GM12801 (cell line): ENCODE results near the gene LRCH4.
A peak's percentile ranks its signal among the peaks of the same experiment; 100 is the strongest.

Experiments used
- TF ChIP-seq, protein P1 (sequence below): IDR thresholded peaks from one replicate; pipeline ENCODE4 v1.5.1; 2011; ENCODE audit warnings: control low read depth; ENCODE audit not compliant: insufficient read length; ENCODE audit errors: extremely low read depth

Gene LRCH4

DNA sequence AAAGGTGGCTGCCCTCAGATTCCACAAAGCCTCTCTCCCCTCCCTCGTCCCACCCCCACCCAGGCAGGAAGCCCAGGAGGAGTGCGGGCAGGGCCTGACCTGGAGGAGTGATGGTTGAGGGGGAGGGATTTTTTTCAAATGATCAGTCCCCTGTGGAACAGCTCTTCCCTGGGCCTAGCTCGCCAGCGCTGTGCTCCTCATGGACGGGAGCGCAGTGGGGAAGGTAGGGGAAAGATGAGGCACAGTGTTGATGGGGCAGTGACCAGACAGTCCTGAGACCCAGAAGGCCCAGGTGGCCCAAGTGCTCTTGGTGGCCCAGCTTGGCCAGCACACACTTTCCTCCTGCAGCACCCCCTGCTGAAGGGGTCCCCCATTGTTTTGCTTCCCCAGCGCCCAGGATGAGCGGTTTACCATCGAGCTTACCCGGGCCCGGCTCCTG lies 20.8 kb downstream of the LRCH4 start:
- TF ChIP-seq, protein P1, sequence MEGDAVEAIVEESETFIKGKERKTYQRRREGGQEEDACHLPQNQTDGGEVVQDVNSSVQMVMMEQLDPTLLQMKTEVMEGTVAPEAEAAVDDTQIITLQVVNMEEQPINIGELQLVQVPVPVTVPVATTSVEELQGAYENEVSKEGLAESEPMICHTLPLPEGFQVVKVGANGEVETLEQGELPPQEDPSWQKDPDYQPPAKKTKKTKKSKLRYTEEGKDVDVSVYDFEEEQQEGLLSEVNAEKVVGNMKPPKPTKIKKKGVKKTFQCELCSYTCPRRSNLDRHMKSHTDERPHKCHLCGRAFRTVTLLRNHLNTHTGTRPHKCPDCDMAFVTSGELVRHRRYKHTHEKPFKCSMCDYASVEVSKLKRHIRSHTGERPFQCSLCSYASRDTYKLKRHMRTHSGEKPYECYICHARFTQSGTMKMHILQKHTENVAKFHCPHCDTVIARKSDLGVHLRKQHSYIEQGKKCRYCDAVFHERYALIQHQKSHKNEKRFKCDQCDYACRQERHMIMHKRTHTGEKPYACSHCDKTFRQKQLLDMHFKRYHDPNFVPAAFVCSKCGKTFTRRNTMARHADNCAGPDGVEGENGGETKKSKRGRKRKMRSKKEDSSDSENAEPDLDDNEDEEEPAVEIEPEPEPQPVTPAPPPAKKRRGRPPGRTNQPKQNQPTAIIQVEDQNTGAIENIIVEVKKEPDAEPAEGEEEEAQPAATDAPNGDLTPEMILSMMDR = no peak

DNA sequence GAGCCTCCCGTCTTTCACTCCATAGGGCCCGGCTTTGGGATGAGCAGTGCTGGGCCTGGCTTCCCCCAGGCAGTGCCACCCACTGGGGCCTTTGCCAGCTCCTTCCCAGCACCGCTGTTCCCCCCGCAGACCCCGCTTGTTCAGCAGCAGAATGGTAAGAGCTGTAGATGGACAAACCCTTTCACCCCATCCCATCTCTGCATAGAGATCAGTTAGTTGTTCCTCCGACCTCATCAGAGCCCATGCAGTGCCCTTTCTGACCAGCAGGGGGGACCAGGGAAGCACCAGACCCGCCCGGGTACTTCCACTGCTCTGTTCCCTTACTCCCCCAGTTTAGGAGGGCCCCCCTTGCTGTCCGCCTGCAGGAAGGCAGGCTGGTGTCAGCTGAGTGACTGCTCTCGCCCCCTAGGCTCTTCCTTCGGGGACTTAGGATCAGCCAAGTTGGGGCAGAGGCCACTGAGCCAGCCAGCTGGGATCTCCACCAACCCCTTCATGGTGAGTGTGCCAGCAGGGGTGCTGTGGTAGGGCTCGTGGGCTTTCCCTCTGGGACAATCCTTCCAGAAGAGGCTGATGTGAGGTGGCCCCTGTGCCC lies 22.0 kb downstream of the LRCH4 start:
- TF ChIP-seq, protein P1 = peak; percentile 92

DNA sequence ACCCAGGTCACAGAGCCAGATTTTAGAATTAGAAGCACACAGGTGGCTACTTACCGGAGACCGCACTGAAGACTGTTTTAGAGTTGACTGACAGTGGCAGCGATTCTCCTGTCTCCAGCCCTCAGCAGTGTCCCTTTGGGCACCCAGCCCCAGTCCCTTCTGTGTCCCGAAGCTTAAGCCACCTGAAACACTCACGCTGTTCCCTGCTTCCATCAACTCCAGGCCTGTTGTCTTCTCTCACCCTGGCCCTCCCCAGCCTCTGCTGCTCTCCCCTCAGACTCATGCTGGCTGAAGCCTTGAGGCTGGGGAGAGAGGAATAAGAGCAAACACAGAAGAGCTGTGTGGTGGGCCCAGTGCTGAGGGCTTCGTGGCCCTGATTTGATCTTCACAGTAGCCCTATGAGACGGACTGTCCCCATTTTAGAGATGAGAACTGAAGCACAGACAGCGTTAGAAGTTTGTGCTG lies 22.8 kb downstream of the LRCH4 start:
- TF ChIP-seq, protein P1 = no peak

DNA sequence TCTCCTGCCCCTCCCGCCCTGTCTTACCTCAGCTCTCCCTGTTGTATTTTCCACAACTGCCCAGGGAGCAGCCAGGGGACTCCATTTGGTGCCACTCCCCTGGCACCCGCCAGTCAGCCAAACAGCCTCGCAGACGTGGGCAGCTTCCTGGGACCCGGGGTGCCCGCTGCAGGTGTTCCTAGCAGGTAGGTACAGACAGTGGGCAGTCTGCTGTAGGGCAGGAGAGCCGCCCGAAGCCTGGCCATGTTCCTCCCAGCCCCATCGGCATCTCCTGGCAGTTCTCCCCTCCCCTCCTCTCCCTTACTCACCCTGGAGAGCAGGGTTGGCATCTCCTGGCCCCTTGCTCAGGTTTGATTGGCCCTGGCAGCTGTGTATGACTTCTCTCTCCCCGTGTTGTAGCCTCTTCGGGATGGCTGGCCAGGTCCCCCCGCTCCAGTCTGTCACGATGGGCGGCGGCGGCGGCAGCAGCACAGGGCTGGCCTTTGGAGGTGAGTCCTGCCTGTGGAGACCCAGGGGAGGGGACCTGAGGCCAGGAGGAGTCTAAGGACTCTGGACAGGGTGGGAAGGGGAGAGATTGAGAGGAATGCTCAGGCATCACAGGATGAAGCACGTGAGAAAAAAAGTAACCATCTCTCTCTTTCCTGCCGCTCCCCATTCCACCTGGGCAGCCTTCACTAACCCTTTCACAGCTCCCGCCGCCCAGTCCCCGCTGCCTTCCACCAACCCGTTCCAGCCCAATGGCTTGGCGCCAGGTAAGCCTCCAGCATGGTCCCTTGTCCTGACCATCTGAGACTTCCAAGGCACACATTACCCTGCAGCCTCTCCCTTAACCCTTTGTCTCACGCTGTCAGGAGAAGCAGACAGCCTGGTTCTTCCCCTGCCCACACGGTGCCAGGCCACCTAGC lies 23.5 kb downstream of the LRCH4 start:
- TF ChIP-seq, protein P1 = no peak

DNA sequence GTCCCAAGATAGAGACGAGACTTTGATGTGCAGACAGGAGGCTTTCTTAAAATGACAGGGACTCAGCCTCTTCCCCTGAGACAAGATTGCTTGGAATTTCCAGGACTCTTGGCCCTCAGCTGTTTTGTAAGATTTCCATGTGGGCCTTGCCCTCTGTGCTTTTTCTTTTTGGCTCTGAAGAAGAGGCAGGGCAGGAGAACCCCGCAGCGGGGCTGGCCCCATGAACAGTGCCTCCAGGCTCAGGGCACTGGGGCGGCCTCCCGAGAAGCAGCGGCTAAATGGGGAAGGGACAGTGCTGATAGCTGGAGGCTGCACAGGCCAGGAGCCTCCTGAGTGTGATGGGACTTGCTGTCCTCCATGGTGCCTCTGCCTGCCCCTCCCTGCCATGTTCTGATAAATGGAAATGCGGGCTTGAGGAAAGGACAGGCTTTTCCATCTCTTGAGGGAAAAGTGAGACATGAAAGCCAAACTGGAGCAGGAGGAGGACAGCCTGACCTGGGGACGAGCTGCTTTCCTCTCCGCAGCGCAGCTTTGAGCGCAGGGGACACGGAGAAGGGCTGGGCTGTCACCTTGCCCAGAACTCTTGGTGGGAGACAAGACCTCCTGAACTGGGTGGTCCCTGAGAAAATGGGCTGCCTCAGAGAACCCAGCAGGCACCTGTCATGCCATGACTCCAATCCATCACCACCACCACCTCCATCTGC lies 24.3 kb downstream of the LRCH4 start:
- TF ChIP-seq, protein P1 = no peak

DNA sequence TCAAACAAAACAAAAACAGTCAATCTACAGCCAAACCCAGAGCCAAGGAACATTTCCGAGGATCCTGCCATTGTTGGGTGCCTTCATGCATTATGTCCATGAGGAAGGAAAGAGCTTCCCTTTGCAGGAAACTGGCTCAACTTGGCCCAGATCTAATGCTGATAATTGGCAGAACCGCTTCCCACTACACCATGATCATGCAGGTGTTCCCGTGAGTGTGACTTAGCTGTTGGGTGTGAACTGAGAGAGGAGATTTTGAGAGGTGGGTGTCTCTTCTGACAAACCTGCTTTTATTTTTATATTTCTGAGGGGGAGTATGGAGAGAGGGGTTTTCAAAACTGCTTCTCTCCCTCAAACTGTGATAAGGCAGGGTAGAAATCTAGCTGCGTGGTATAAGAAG lies 26.8 kb downstream of the LRCH4 start:
- TF ChIP-seq, protein P1 = no peak

DNA sequence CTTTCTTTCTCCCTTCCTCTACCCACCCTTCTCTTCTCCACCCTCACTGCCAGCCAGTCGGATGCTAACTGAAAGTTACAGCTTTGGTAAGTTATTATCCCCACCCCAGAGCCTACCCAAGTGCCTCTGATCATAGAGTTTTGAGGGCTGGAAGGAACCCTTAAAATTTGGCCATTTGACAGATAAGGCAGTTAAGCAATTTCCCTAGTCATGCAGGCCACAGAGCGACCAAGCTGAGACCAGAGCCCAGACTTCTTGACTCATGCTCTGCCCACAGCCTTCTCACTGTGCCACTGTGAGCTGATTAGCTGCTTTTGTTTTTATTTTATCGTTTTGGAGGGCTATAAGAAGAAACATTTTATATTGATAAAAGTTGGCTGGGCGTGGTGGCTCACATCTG lies 29.4 kb downstream of the LRCH4 start:
- TF ChIP-seq, protein P1 = no peak
